Tibial artery (tissue), 4 donors: Measurements from ENCODE around the gene EDEM2.
A peak's percentile ranks its signal among the peaks of the same experiment; 100 is the strongest.

Experiments
- DNase-seq, 2 donors: peaks; one replicate each; pipeline ENCODE4 v3.0.0-alpha.2; 2019
- H3K27ac ChIP-seq, 2 donors: fragments of 200-600 bp; sonication (generic) in 1 of 2; 1 replicate in 1 of 2; 2 replicates in 1 of 2; pipeline ENCODE4 v1.5.1; 2018 to 2019; ENCODE audit warnings: mild to moderate bottlenecking in 1 of 2
- H3K27me3 ChIP-seq, 2 donors: fragments of 200-600 bp; sonication (generic) in 1 of 2; one replicate each; pipeline versions ENCODE4 v1.5.1 to v1.6.0; 2016 to 2019
- H3K36me3 ChIP-seq, 3 donors: fragments of 200-600 bp; sonication (generic) in 2 of 3; one replicate each; pipeline ENCODE4 v1.5.1; 2016 to 2019; ENCODE audit warnings: mild to moderate bottlenecking in 2 of 3
- H3K4me1 ChIP-seq, 4 donors: fragments of 200-600 bp; sonication (generic) in 2 of 4; 1 replicate in 3 of 4; 2 replicates in 1 of 4; pipeline ENCODE4 v1.5.1; 2016 to 2019
- H3K4me3 ChIP-seq, 2 donors: fragments of 200-600 bp; sonication (generic) in 1 of 2; 1 replicate in 1 of 2; 2 replicates in 1 of 2; pipeline ENCODE4 v1.5.1; 2018 to 2019; ENCODE audit warnings: mild to moderate bottlenecking in 2 of 2
- H3K9me3 ChIP-seq, 3 donors: fragments of 200-600 bp; sonication (generic) in 1 of 3; one replicate each; pipeline ENCODE4 v1.5.1; 2016 to 2019
- intact Hi-C: fragments of 100-400 bp; cut with DNase I; formaldehyde crosslinking; loops from one replicate; pipeline ENCODE4 v1.15.0; 2023; ENCODE audit warnings: low total_unique reads
- TF ChIP-seq, protein P1 (sequence below), 2 experiments: fragments of 200-600 bp in 1 of 2; fragments of 450-650 bp in 1 of 2; IDR thresholded peaks; one replicate each; pipeline ENCODE4 v1.5.1; 2017 to 2019; ENCODE audit warnings: antibody characterized with exemption in 2 of 2, mild to moderate bottlenecking in 1 of 2, moderate library complexity in 1 of 2

EDEM2 gene

DNA sequence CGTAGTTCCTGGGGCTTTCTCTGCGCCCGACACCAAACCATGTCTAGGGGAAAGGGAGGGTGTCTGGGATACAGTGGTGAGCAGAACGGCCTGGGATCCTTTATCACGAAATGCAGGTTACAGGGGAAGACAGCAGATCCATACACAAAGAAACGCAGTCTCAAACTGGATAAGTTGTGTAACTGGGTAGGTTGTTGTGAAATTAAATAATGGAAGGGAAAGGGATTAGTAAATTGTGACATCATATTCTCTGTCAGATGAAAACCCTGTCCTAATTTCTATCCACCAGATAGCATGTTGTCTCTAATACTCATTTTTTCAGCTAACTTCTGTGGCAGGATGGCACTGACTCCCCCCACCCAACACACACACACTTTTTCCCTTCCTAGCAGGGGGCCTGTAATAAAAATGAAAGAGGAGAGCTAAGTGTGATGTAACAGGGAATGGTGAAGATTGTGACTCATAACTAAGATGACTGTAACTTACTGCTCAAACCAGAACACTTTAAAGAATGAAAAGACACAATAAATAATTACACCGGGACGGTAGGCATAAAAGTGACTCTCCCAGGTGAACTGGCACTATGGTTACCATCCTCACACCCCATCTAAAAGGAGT, 53.8 kb downstream of the EDEM2 start:
- TF ChIP-seq, protein P1, sequence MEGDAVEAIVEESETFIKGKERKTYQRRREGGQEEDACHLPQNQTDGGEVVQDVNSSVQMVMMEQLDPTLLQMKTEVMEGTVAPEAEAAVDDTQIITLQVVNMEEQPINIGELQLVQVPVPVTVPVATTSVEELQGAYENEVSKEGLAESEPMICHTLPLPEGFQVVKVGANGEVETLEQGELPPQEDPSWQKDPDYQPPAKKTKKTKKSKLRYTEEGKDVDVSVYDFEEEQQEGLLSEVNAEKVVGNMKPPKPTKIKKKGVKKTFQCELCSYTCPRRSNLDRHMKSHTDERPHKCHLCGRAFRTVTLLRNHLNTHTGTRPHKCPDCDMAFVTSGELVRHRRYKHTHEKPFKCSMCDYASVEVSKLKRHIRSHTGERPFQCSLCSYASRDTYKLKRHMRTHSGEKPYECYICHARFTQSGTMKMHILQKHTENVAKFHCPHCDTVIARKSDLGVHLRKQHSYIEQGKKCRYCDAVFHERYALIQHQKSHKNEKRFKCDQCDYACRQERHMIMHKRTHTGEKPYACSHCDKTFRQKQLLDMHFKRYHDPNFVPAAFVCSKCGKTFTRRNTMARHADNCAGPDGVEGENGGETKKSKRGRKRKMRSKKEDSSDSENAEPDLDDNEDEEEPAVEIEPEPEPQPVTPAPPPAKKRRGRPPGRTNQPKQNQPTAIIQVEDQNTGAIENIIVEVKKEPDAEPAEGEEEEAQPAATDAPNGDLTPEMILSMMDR (IDR thresholded peaks at IDR 0.05), result no peak

DNA sequence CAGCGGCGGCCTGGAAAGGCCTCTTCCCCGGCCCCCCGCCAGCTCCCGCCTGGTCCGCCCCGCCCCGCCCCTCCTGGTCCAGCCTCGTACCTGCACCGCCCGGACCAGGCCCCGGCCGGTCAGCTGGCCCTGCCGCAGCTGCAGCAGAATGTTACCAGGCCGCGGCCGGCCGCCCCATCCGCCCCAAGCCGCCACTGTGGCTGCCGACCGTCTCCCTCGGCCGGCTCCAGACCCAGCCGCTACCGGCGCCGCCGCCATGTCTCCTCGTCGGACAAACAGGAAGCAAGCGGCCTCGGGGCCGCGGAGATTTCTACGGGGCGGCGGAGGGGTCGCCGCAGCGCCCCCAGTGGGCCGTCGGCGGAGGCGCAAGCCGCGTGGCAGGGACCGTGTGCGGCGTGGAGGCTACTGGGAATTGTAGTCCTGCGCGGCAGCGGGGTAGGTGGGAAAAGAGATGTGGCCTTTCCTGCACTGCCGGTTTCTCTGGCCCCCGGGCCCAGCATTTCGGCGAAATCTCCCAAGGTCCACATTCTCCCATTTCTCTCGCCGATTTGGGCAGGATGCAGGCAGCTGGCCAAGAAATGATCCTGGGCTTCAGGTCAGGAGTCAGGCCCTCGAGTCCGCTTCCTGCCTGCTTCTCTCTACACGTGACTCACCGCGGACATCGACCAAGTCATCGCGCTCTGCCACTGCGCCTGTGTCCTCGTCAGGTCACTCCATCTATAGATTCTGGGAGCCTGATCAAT, 54.4 kb downstream of the EDEM2 start, which contains the start of gene TRPC4AP:
Gene TRPC4AP, minus strand, starts transcription at position 284 of the 743 bp plus-strand sequence. Its CDS starts 26 bp downstream, at position 258.
- intact Hi-C loops, result loop anchor here (5.0 to 10.0 kb wide), 2 partner anchors 52 to 220 kb away; partner anchors contain the start of genes EDEM2 and GGT7
- H3K4me1 ChIP-seq, result peaks cover 0 to 49% (median 17%) of the 10 kb centered on the region in 4 donors
- H3K27me3 ChIP-seq, result no peaks in the 10 kb centered on the region
- peak within 1 kb of the TSS; percentile 69 to 88 for H3K4me3 ChIP-seq
- DNase-seq, result peak; percentile 86 to 94
- TF ChIP-seq, protein P1 (IDR thresholded peaks at IDR 0.05), result peak; percentile 96 to 98
- H3K36me3 ChIP-seq, result peaks cover 0 to 12% (median 0%) of the 10 kb centered on the region in 3 donors
- peak within 1 kb of the TSS; percentile 88 to 93 for H3K27ac ChIP-seq
- H3K9me3 ChIP-seq, result no peaks in the 10 kb centered on the region

More for the DNA sequence above, 53.8 kb downstream of the EDEM2 start:
- Histone ChIP-seq H3K27me3 (no peaks in the 10 kb centered on the region), H3K36me3 (peaks cover 0 to 12% (median 0%) of the 10 kb centered on the region in 3 donors), H3K9me3 (no peaks in the 10 kb centered on the region), H3K4me1 (peaks cover 0 to 44% (median 16%) of the 10 kb centered on the region in 4 donors), H3K4me3 (peak overlapping the region; percentile 69 to 88), H3K27ac (peak overlapping the region; percentile 88 to 93)
- intact Hi-C loops, result loop anchor here (5.0 to 10.0 kb wide), 2 partner anchors 51 to 221 kb away; partner anchors contain the start of genes EDEM2 and GGT7
- no peak for DNase-seq

DNA sequence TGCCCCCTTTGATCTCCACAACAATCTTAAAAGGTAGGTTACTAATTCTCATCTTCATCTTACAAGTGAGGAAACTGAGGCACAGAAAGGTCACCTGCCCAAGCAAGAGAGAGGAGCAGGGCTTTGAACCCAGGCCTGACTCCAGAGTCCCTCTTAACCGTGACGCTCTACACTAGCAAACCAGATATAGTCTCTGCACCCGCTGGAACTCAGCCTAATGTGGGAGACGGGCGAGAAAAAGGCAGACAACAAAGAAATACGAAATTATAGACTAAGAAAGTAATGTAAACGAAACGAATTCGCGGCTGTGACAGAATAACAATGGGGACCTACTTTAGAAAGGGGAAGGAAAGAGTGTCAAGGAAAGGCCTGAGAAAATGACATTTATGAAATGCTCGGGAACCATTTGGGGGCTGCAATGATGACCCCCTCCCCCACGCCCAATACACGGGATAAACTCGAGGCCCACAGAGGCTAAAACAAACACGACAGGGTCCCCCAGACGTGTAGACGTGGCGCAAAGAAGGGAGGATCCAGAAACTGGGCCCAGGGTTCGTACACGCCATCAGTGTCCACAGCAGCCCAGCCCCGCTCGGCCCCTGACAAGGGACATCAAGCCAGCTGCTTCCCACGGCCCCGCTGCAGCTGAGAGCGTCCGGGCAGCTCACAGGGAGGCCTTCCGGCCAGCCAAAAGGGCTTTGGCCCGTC, 55.2 kb downstream of the EDEM2 start:
- H3K36me3 ChIP-seq, result peaks cover 0 to 17% (median 0%) of the 10 kb centered on the region in 3 donors

DNA sequence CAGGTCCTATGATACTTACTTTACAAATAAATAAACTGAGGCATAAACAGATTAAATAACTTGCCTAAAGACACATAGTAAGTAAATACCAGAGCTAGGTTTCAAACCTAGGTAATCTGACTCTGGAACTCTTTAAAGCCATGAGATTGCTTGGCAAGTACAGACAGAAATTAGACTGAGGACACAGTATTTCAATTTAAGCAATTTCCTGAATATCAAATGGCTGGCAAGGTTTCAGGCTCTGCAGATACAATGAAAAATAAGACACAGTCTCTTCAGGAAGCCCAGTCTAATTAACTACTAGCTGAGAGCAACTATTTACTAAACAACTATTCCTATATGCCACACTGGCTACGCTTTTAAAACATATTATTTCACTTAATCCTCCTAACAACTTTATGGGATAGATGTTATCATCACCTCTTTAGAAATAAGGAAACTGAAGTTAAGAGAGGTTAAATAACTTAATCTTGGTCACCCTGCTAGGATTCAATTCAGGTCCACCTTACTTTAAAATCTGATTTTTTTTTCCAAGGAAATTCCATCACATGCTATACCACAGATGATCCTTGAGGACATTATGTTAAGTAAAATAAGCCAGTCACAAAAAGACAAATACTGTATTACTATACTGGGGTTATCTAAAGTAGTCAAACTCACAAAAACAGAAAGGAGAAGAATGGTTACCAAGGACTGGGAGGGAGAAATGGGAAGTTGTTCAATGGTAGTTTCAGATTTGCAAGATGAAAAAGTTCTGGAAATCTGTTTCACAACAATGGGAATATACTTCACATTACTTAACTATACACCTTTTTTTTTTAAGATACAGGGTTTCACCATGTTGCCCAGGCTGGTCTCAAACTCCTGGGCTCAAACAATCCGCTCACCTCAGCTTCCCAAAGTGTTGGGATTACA, 58.6 kb downstream of the EDEM2 start:
- TF ChIP-seq, protein P1 (IDR thresholded peaks at IDR 0.05), result no peak
- Histone ChIP-seq H3K27ac (no peak overlapping the region), H3K36me3 (peaks cover 0 to 17% (median 0%) of the 10 kb centered on the region in 3 donors), H3K27me3 (no peaks in the 10 kb centered on the region), H3K4me3 (no peak overlapping the region), H3K9me3 (no peaks in the 10 kb centered on the region), H3K4me1 (peaks cover 0 to 48% (median 20%) of the 10 kb centered on the region in 4 donors)
- no peak for DNase-seq
- intact Hi-C loops, result no loop called here

More for the DNA sequence above, 55.2 kb downstream of the EDEM2 start:
- intact Hi-C loops, result loop anchor here (5.0 to 10.0 kb wide), 2 partner anchors 53 to 220 kb away; partner anchors contain the start of genes EDEM2 and GGT7
- peak in 1 of 2 donors; percentile 53 for DNase-seq
- Histone ChIP-seq H3K27me3 (no peaks in the 10 kb centered on the region), H3K4me3 (peak overlapping the region; percentile 69 to 88), H3K9me3 (no peaks in the 10 kb centered on the region), H3K27ac (peak overlapping the region; percentile 88 to 93), H3K4me1 (peaks cover 0 to 49% (median 19%) of the 10 kb centered on the region in 4 donors)
- TF ChIP-seq, protein P1 (IDR thresholded peaks at IDR 0.05), result no peak
